ENCODE data around the gene VWA5B1. TPM values are rescaled to one million over a fixed set of nuclear protein-coding genes. Genes with fewer than 3 reads are reported as not detected.

The VWA5B1 gene
- total and polyA plus RNA-seq, 10 of the 15 experiments (the other 5 are each of a cell fraction or from before 2014, with no cell fraction given), result under 0.01 to 0.05 (median 0.01) TPM; not detected in 7

- Histone ChIP-seq H2AFZ (ENCODE audit: control insufficient read depth, low read depth, low read length) (no peak overlapping the region), H3K79me2 (ENCODE audit: control insufficient read depth, insufficient read depth, low read length) (no peaks in the 10 kb centered on the region), H3K27me3 (replicated peaks in 1 of 2; ENCODE audit: control insufficient read depth in 2 of 2, insufficient read depth in 2 of 2, low read length in 1 of 2) (peaks cover 0 to 7% of the 10 kb centered on the region in 2 experiments; a peak in 3 of 4 replicates), H3K4me3 (no peak overlapping the region), H3K9ac (ENCODE audit: control insufficient read depth, insufficient read depth, low read length) (no peak overlapping the region), H3K4me1 (ENCODE audit: control insufficient read depth, insufficient read depth, low read length) (peaks cover 6% of the 10 kb centered on the region; the same call in 1 of the 2 replicates), H3K27ac (ENCODE audit: control insufficient read depth, insufficient read depth) (no peak overlapping the region), H3K36me3 (ENCODE audit: control insufficient read depth in 2 of 2, insufficient read depth in 2 of 2, low read length in 1 of 2) (no peaks in the 10 kb centered on the region), H3K4me2 (ENCODE audit: control insufficient read depth, insufficient read depth) (no peak overlapping the region), H3K9me3 (replicated peaks; ENCODE audit: control insufficient read depth, insufficient read depth, low read length) (no peaks in the 10 kb centered on the region), H4K20me1 (ENCODE audit: control insufficient read depth, insufficient read depth) (no peaks in the 10 kb centered on the region)
- no peak for TF ChIP-seq SMARCA5 (IDR thresholded peaks at IDR 0.05)
- TF ChIP-seq REST (IDR thresholded peaks at IDR 0.05; ENCODE audit: low read depth, low read length), result no peak
- no peak for TF ChIP-seq HCFC1 (IDR thresholded peaks at IDR 0.05; ENCODE audit: low read length)
- TF ChIP-seq FOXM1 (IDR thresholded peaks at IDR 0.05; ENCODE audit: low read depth, low read length), result no peak
- TF ChIP-seq EED (IDR thresholded peaks at IDR 0.05; ENCODE audit: low read depth), result no peak
- TF ChIP-seq MLLT1 (IDR thresholded peaks at IDR 0.05), result no peak
- TF ChIP-seq RFX5 (IDR thresholded peaks at IDR 0.05; ENCODE audit: low read depth, low read length), result no peak
- TF ChIP-seq CREB1 (IDR thresholded peaks at IDR 0.05; ENCODE audit: low read depth), result no peak
- no peak for TF ChIP-seq SMAD5 (IDR thresholded peaks at IDR 0.05; ENCODE audit: low read depth)
- no peak for TF ChIP-seq ZBTB11 (CRISPR knock-in tag; IDR thresholded peaks at IDR 0.05)
- no peak for TF ChIP-seq RELA (IDR thresholded peaks at IDR 0.05; ENCODE audit: borderline replicate concordance, partially characterized antibody)
- 68% methylated on average over 7 of the region's 7 CpGs for WGBS (ENCODE audit: insufficient coverage, insufficient replicate concordance, low lambda C conversion rate, missing lambda C conversion rate)
- intact Hi-C loops (cut with micrococcal nuclease; ENCODE audit: unreplicated experiment) (no loop called here), in situ Hi-C loops (cut with MboI) (no loop called here)
- FAIRE-seq, result no peak
- ChIA-PET RAD21 (ENCODE audit: unreplicated experiment) (no interaction called here), SMC1A (ENCODE audit: uncharacterized antibody, unreplicated experiment) (interaction anchor here (1.1 to 1.2 kb wide), 2 partner anchors 16 to 131 kb away, joined by 3 read pairs; no protein-coding TSS in a partner anchor), CTCF (interaction anchor here (0.8 to 3.6 kb wide), 9 partner anchors 12 to 539 kb away, joined by 3 to 25 read pairs (median 4); no protein-coding TSS in a partner anchor), POLR2A (no interaction called here)
- no TSS peak for BruUV-seq (replicated peaks)
- ATAC-seq, result no peak
- no peak for DNase-seq (ENCODE audit: low read depth, low spot score)
Observed at GRCh38 chr1:20361401-20361800, 70.7 kb downstream of the VWA5B1 start.
